ENCODE results near the gene SNRPD3. TPM values are rescaled to one million over a fixed set of nuclear protein-coding genes. Genes with fewer than 3 reads are reported as not detected.

SNRPD3 gene
- total RNA-seq, 4 donors from 2014 or later, result 21.3 to 127 (median 93.8) TPM

- TF ChIP-seq POLR2A (IDR thresholded peaks at IDR 0.05) (no peak), POLR2AphosphoS5 (IDR thresholded peaks at IDR 0.05) (no peak), EP300 (IDR thresholded peaks at IDR 0.05; ENCODE audit: low read depth) (no peak), CTCF (IDR thresholded peaks at IDR 0.05) (no peak)
- DNase-seq, result no peak
- Histone ChIP-seq H3K4me1 (peaks cover 12 to 56% (median 34%) of the 10 kb centered on the region in 4 donors), H3K9me3 (no peaks in the 10 kb centered on the region), H3K36me3 (no peaks in the 10 kb centered on the region), H3K27me3 (no peaks in the 10 kb centered on the region), H3K27ac (peak overlapping the region; percentile 57 to 76 (median 67)), H3K4me3 (no peak overlapping the region)
- 13 to 29% methylated on average over 1 of the region's 1 CpG for WGBS, 2 donors (ENCODE audit: low coverage in 1 of 2)
- intact Hi-C loops (cut with DNase I; ENCODE audit: low total_unique reads) (no loop called here), in situ Hi-C loops (cut with MboI; ENCODE audit: low pct_ligation_motif_present in 1 of 4, low pct_unique_long_range_greater_than_20kb in 1 of 4, low sequenced_read_pairs in 3 of 4) (no loop called here)
Measured at GRCh38 chr22:24579258-24579601, 23.4 kb downstream of the SNRPD3 start.

DNA sequence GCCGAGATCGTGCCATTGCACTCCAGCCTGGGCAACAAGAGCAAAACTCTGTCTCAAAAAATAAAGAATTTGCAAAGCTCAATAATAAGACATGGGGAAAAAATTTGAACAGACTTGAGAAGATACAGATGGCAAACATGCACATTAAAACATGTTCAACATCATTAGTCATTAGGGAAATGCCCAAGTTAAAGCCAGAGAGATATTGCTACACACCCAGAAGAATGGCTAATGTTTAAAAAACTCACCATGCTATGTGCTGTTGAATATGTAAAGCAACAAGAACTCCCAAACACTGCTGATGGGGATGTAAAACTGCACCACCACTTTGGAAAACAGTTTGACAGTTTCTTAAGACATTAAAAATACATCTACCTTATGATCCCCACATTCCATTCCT, 24.5 kb downstream of the SNRPD3 start:
- peak overlapping the region in 3 of 4 donors; percentile 36 to 63 (median 37) for H3K27ac ChIP-seq
- 87% methylated on average over 2 of the region's 2 CpGs; no CpG with 5 or more reads in 1 of the 2 donors for WGBS, 2 donors (ENCODE audit: low coverage in 1 of 2)
- intact Hi-C loops (cut with DNase I; ENCODE audit: low total_unique reads), result no loop called here

DNA sequence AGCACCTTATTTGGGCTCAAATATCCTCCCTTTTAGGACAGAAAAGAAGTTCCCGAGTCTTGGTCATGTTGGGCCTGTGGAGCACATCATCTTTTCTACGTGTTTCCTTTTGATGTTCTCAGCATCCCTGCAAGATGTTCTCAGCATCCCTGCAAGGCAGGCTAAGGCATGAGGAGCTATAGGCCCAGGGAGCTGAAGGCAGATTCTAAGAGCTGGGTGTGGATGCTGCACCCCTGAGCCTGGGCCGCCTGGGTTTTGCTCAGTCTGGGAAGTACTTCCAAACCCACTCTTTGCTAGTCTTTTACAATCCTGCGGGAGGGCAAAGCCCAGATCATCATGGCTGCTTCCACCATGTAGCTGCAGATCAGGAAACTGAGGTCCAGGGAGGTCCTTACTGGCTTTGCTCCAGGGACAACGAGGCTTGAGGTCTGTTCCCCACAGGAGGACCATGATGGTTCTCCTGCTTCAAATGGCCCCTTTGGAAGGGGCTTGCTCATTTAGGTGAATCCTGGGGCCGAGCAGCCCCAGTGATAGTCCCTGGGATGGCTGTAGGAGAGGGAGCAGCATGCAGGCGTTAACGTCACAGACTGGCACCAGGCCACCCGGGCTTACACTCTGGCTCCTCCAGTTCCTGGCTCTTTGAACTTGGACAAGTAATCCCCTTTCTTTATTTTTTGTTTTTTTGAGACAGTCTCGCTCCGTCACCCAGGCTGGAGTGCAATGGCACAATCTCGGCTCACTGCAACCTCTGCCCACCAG, 26.4 kb downstream of the SNRPD3 start:
- no peak for TF ChIP-seq POLR2A (IDR thresholded peaks at IDR 0.05)
- no peak for TF ChIP-seq EP300 (IDR thresholded peaks at IDR 0.05; ENCODE audit: low read depth)
- no peak for TF ChIP-seq CTCF (IDR thresholded peaks at IDR 0.05)
- no peak for TF ChIP-seq POLR2AphosphoS5 (IDR thresholded peaks at IDR 0.05)
- Histone ChIP-seq H3K4me1 (peaks cover 12 to 48% (median 34%) of the 10 kb centered on the region in 4 donors), H3K27me3 (no peaks in the 10 kb centered on the region), H3K9me3 (no peaks in the 10 kb centered on the region), H3K4me3 (no peak overlapping the region), H3K27ac (no peak overlapping the region), H3K36me3 (no peaks in the 10 kb centered on the region)
- in situ Hi-C loops (cut with MboI; ENCODE audit: low pct_ligation_motif_present in 1 of 4, low pct_unique_long_range_greater_than_20kb in 1 of 4, low sequenced_read_pairs in 3 of 4) (no loop called here), intact Hi-C loops (cut with DNase I; ENCODE audit: low total_unique reads) (no loop called here)
- DNase-seq, result no peak
- WGBS, 2 donors (ENCODE audit: low coverage in 1 of 2), result 87 to 96% methylated on average over 7 to 12 of the region's 12 CpGs

More for the DNA sequence above, 24.5 kb downstream of the SNRPD3 start:
- TF ChIP-seq POLR2AphosphoS5 (IDR thresholded peaks at IDR 0.05) (peak in 1 of 3 donors; percentile 34), CTCF (IDR thresholded peaks at IDR 0.05) (no peak)
- Histone ChIP-seq H3K4me1 (peaks cover 12 to 58% (median 34%) of the 10 kb centered on the region in 4 donors), H3K27me3 (no peaks in the 10 kb centered on the region), H3K4me3 (no peak overlapping the region), H3K9me3 (no peaks in the 10 kb centered on the region), H3K36me3 (no peaks in the 10 kb centered on the region)
- in situ Hi-C loops (cut with MboI; ENCODE audit: low pct_ligation_motif_present in 1 of 4, low pct_unique_long_range_greater_than_20kb in 1 of 4, low sequenced_read_pairs in 3 of 4), result no loop called here
- no peak for DNase-seq

- Histone ChIP-seq H3K4me1 (peaks cover 12 to 42% (median 28%) of the 10 kb centered on the region in 4 donors), H3K27ac (peak overlapping the region; percentile 50 to 80 (median 64)), H3K4me3 (peak overlapping the region in 1 of 4 donors; percentile 16), H3K27me3 (no peaks in the 10 kb centered on the region), H3K36me3 (no peaks in the 10 kb centered on the region), H3K9me3 (no peaks in the 10 kb centered on the region)
- intact Hi-C loops (cut with DNase I; ENCODE audit: low total_unique reads) (no loop called here), in situ Hi-C loops (cut with MboI; ENCODE audit: low pct_ligation_motif_present in 1 of 4, low pct_unique_long_range_greater_than_20kb in 1 of 4, low sequenced_read_pairs in 3 of 4) (no loop called here)
- no peak for TF ChIP-seq CTCF (IDR thresholded peaks at IDR 0.05)
- no peak for TF ChIP-seq EP300 (IDR thresholded peaks at IDR 0.05; ENCODE audit: low read depth)
- no peak for TF ChIP-seq POLR2AphosphoS5 (IDR thresholded peaks at IDR 0.05)
- no peak for TF ChIP-seq POLR2A (IDR thresholded peaks at IDR 0.05)
- WGBS, 2 donors (ENCODE audit: low coverage in 1 of 2), result 55% methylated on average over 16 of the region's 19 CpGs; no CpG with 5 or more reads in 1 of the 2 donors
- peak; percentile 32 for DNase-seq
Measured at GRCh38 chr22:24583221-24584165, 27.7 kb downstream of the SNRPD3 start.

Data from transverse colon (tissue), 4 donors.